ENCODE data around the gene LIN54. TPM values are rescaled to one million over a fixed set of nuclear protein-coding genes. Genes with fewer than 3 reads are reported as not detected.
A peak's percentile ranks its signal among the peaks of the same experiment; 100 is the strongest.
"Not testable (repeated sequence)": the region's sequence is repeated elsewhere in the genome, so short reads cannot be mapped to it uniquely, and the experiment has no call there.

The LIN54 gene
- total RNA-seq, 1 donor, result 14.8 TPM

DNA sequence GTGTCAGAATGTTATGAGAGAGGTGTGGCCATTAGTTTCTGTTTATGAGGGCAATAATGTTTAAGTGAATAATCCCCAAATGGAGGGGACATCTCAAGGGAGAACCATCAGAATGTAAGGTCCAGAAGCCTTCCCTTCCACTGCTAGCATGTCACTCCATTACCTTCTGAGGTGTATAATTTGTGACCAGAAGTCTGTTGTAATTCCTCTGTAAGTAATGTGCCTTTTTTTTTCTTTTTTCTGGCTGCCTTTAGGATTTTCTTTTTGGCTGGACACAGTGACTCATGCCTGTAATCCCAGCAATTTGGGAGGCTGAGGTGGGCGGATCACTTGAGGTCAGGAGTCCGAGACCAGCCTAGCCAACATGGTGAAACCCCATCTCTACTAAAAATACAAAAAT, 13.6 kb upstream of the LIN54 start:
- no peaks in the 10 kb centered on the region for H4K20me1 ChIP-seq (ENCODE audit: insufficient read depth, low read length)
- no peak overlapping the region for H2AFZ ChIP-seq (ENCODE audit: low read length)
- H3K79me2 ChIP-seq (ENCODE audit: insufficient read depth, low read length), result no peaks in the 10 kb centered on the region
- H3K4me2 ChIP-seq (ENCODE audit: insufficient read depth, low read length), result no peak overlapping the region
- no peaks in the 10 kb centered on the region for H3K36me3 ChIP-seq (ENCODE audit: insufficient read depth, low read length)
- no peaks in the 10 kb centered on the region for H3K27me3 ChIP-seq (ENCODE audit: insufficient read depth, low read length)
- DNase-seq (ENCODE audit: insufficient read length, low spot score, missing footprints), result no peak
- no peak for TF ChIP-seq CTCF (IDR thresholded peaks at IDR 0.05; ENCODE audit: extremely low read depth, low read depth, low read length)
- H3K4me1 ChIP-seq (ENCODE audit: insufficient read depth, low read length), result peaks cover 5% of the 10 kb centered on the region
- H3K4me3 ChIP-seq (ENCODE audit: insufficient read depth, low read length), result no peak overlapping the region
- H3K9me3 ChIP-seq (ENCODE audit: low read depth, low read length), result peaks cover 10% of the 10 kb centered on the region
- no peak overlapping the region for H3K27ac ChIP-seq (ENCODE audit: low read depth, low read length)

- H3K36me3 ChIP-seq (ENCODE audit: insufficient read depth, low read length); H3K27ac ChIP-seq (ENCODE audit: low read depth, low read length); H3K27me3 ChIP-seq (ENCODE audit: insufficient read depth, low read length); H3K79me2 ChIP-seq (ENCODE audit: insufficient read depth, low read length); H3K4me3 ChIP-seq (ENCODE audit: insufficient read depth, low read length); H3K4me2 ChIP-seq (ENCODE audit: insufficient read depth, low read length); H3K9me3 ChIP-seq (ENCODE audit: low read depth, low read length); H4K20me1 ChIP-seq (ENCODE audit: insufficient read depth, low read length); H3K4me1 ChIP-seq (ENCODE audit: insufficient read depth, low read length); DNase-seq (ENCODE audit: insufficient read length, low spot score, missing footprints); H2AFZ ChIP-seq (ENCODE audit: low read length): not testable (repeated sequence)
Measured at GRCh38 chr4:83023599-83023998, 13.0 kb upstream of the LIN54 start.

DNA sequence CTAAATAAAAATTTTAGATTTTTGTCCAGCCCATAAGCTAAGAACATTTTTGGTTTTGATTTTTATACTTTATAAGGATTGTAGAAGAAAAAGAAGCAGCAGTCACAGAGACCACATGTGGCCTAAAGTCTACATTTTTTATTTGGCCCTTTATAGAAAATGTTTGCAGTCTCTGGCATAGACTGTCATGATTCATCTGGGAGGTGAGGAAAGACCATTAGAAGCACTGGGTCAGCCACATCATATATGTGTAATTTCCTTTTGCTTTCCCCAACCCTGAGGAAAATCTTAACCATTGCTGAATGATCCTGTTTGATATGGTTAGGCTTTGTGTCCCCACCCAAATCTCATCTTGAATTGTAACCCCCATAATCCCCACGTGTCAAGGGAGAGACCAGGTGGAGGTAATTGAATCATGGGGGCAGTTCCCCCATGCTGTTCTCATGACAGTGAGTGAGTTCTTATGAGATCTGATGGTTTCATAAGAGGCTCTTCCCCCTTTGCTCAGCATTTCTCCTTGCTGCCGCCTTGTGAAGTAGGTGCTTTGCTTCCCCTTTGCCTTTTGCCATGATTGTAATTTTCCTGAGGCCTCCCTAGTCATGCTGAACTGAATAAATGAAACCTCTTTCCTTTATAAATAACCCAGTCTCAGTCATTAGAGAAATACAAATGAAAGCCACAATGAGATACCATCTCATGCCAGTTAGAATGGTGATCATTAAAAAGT, 12.3 kb upstream of the LIN54 start:
- Histone ChIP-seq H3K4me2 (ENCODE audit: insufficient read depth, low read length) (no peak overlapping the region), H3K4me1 (ENCODE audit: insufficient read depth, low read length) (peaks cover 5% of the 10 kb centered on the region), H3K27me3 (ENCODE audit: insufficient read depth, low read length) (no peaks in the 10 kb centered on the region), H3K27ac (ENCODE audit: low read depth, low read length) (peak overlapping the region; percentile 51), H3K79me2 (ENCODE audit: insufficient read depth, low read length) (no peaks in the 10 kb centered on the region), H3K36me3 (ENCODE audit: insufficient read depth, low read length) (no peaks in the 10 kb centered on the region), H3K4me3 (ENCODE audit: insufficient read depth, low read length) (no peak overlapping the region), H4K20me1 (ENCODE audit: insufficient read depth, low read length) (no peaks in the 10 kb centered on the region), H3K9me3 (ENCODE audit: low read depth, low read length) (peaks cover 10% of the 10 kb centered on the region), H2AFZ (ENCODE audit: low read length) (peak overlapping the region; percentile 70)
- no peak for TF ChIP-seq CTCF (IDR thresholded peaks at IDR 0.05; ENCODE audit: extremely low read depth, low read depth, low read length)
- peak; percentile 70 for DNase-seq (ENCODE audit: insufficient read length, low spot score, missing footprints)

- H3K4me3 ChIP-seq (ENCODE audit: insufficient read depth, low read length), result no peak overlapping the region
- no peaks in the 10 kb centered on the region for H3K36me3 ChIP-seq (ENCODE audit: insufficient read depth, low read length)
- no peaks in the 10 kb centered on the region for H4K20me1 ChIP-seq (ENCODE audit: insufficient read depth, low read length)
- H3K79me2 ChIP-seq (ENCODE audit: insufficient read depth, low read length), result no peaks in the 10 kb centered on the region
- no peaks in the 10 kb centered on the region for H3K27me3 ChIP-seq (ENCODE audit: insufficient read depth, low read length)
- H3K4me1 ChIP-seq (ENCODE audit: insufficient read depth, low read length), result peaks cover 5% of the 10 kb centered on the region
- H3K9me3 ChIP-seq (ENCODE audit: low read depth, low read length), result peaks cover 7% of the 10 kb centered on the region
- DNase-seq (ENCODE audit: insufficient read length, low spot score, missing footprints), result peak; percentile 43
- H3K4me2 ChIP-seq (ENCODE audit: insufficient read depth, low read length), result no peak overlapping the region
- no peak overlapping the region for H2AFZ ChIP-seq (ENCODE audit: low read length)
- no peak for TF ChIP-seq CTCF (IDR thresholded peaks at IDR 0.05; ENCODE audit: extremely low read depth, low read depth, low read length)
- H3K27ac ChIP-seq (ENCODE audit: low read depth, low read length), result no peak overlapping the region
Measured at GRCh38 chr4:83019794-83020494, 9.3 kb upstream of the LIN54 start.

Measured in osteoblast (primary cell).